ENCODE results near the gene PTCD3. TPM values are rescaled to one million over a fixed set of nuclear protein-coding genes. Genes with fewer than 3 reads are reported as not detected.

PTCD3 gene
- total RNA-seq, 1 experiment from 2014 or later: 180 TPM

DNA sequence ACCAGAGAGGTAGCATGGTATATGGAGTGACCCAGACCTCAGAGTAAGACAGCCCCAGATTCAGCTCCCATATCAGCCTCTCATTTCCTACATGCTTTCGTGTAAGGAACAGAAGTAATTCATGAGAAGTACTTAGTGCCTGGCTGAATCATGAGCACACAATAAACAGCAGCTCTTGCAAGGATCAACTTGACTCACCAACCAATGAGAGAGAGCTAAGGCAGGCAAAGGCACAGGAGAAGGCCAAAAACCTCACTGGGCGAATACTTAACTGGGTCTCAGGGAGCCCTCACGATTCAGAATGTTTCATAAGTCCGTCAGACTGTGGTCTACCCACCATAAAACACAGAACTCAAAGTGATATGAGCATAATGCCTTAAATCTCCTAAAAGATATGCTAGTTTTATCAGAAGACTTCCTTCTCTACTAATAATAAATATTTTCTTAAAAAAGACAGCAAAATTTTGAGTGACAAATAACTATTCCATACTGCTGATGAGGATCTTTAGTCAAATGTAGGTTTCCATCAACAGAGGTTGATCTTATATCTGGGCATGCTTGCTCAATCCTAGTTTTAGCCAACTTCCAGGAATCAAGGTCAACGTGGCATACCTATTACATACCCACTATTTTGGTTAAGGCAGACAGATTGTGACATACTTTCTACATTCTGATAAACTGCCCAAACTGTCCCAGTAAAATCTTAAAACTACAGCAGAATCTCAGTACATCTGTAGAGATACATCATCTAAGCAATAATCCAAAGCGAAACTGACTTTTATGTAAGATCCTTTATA is 54.3 kb downstream of the PTCD3 start:
- WGBS (ENCODE audit: extremely low coverage, insufficient read length, low lambda C conversion rate): no CpG with 5 or more reads among the region's 6 CpGs
- Mint-ChIP-seq H3K9me3 (no peaks in the 10 kb centered on the region), H3K27ac (no peak overlapping the region), H3K27me3 (ENCODE audit: low read depth) (no peaks in the 10 kb centered on the region), H3K4me3 (no peak overlapping the region), H3K36me3 (ENCODE audit: insufficient read depth in 1 of 3, low read depth in 3 of 3) (peaks cover 21 to 81% (median 61%) of the 10 kb centered on the region in 3 experiments; a peak in 6 of 7 replicates), H3K4me1 (no peaks in the 10 kb centered on the region)
- Histone ChIP-seq H3T11ph (ENCODE audit: low read length) (no peak overlapping the region), H2AK5ac (ENCODE audit: insufficient read length, low read length) (no peak overlapping the region), H3K79me1 (ENCODE audit: insufficient read depth, low read depth, low read length, poor library complexity, severe bottlenecking) (no peaks in the 10 kb centered on the region), H3K4ac (ENCODE audit: low read depth, low read length) (no peak overlapping the region), H3K4me1 (ENCODE audit: insufficient read depth, low read length) (no peaks in the 10 kb centered on the region), H3K56ac (ENCODE audit: insufficient read length, low read depth, low read length) (no peak overlapping the region), H4K91ac (ENCODE audit: insufficient read length, low read depth, low read length) (no peak overlapping the region), H3K79me2 (ENCODE audit: insufficient read depth, low read length) (no peaks in the 10 kb centered on the region), H3K23me2 (ENCODE audit: insufficient read length, low read depth, low read length, poor library complexity, severe bottlenecking) (no peaks in the 10 kb centered on the region), H3K27ac (ENCODE audit: insufficient read length, low read depth, low read length) (no peak overlapping the region), H2BK12ac (ENCODE audit: insufficient read length, low read depth, low read length) (no peak overlapping the region), H4K5ac (ENCODE audit: insufficient read length, low read depth, low read length) (no peak overlapping the region), H4K20me1 (ENCODE audit: control insufficient read depth, insufficient read depth, insufficient read length) (no peaks in the 10 kb centered on the region), H2BK15ac (ENCODE audit: low read depth, low read length) (no peak overlapping the region), H3K14ac (ENCODE audit: insufficient read depth, low read length) (no peak overlapping the region), H2BK120ac (ENCODE audit: low read depth, low read length, poor library complexity, severe bottlenecking) (no peak overlapping the region), H3K18ac (ENCODE audit: insufficient read length, low read depth, low read length) (no peak overlapping the region), H2BK20ac (ENCODE audit: low read depth, low read length, poor library complexity, severe bottlenecking) (no peak overlapping the region), H4K8ac (replicated peaks; ENCODE audit: insufficient read length, low read depth, low read length) (no peak overlapping the region), H3K23ac (ENCODE audit: insufficient read length, low read depth, low read length) (no peak overlapping the region), H2BK5ac (ENCODE audit: insufficient read length, low read length) (no peak overlapping the region), H3K9ac (ENCODE audit: extremely low read depth, insufficient read length, low read length) (no peak overlapping the region), H2AFZ (ENCODE audit: low read length) (no peak overlapping the region), H3K27me3 (ENCODE audit: insufficient read depth, low read length) (no peaks in the 10 kb centered on the region), H3K4me2 (ENCODE audit: insufficient read depth, insufficient read length, low read length) (no peak overlapping the region), H3K9me3 (ENCODE audit: control insufficient read depth, low read depth, low read length) (no peaks in the 10 kb centered on the region)
- no peak for DNase-seq
- TF ChIP-seq, protein P1, sequence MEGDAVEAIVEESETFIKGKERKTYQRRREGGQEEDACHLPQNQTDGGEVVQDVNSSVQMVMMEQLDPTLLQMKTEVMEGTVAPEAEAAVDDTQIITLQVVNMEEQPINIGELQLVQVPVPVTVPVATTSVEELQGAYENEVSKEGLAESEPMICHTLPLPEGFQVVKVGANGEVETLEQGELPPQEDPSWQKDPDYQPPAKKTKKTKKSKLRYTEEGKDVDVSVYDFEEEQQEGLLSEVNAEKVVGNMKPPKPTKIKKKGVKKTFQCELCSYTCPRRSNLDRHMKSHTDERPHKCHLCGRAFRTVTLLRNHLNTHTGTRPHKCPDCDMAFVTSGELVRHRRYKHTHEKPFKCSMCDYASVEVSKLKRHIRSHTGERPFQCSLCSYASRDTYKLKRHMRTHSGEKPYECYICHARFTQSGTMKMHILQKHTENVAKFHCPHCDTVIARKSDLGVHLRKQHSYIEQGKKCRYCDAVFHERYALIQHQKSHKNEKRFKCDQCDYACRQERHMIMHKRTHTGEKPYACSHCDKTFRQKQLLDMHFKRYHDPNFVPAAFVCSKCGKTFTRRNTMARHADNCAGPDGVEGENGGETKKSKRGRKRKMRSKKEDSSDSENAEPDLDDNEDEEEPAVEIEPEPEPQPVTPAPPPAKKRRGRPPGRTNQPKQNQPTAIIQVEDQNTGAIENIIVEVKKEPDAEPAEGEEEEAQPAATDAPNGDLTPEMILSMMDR (conservative IDR thresholded peaks at IDR 0.05): no peak

All from H9 (cell line).